ENCODE results near the gene PCDHB9.
"Not testable (repeated sequence)": the region's sequence is repeated elsewhere in the genome, so short reads cannot be mapped to it uniquely, and the experiment has no call there.

The PCDHB9 gene

DNA sequence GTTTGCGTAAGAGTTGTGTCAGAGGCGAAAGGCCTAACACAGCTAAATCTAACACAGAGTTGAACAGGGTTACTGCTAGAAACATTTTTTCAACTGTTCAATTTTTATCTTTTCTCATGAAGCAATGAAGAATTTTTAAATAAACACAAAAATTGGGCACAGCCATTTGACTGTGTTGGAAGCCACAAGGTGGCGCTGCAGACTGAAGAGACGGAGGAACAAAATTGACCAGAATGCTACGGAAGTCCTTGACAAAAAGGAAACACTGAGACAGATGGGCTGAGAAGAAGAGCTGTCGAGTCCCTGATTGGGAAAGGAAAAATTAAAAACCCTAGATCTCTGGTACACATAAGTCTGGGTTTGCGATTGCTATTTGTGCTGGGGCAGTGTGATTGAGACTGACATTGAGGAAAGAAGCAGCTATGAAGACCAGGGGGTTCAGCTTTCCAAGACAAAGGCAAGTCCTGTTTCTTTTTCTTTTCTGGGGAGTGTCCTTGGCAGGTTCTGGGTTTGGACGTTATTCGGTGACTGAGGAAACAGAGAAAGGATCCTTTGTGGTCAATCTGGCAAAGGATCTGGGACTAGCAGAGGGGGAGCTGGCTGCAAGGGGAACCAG is at the start of gene PCDHB9:
PCDHB9 (plus strand) TSS at position 265 of the 616 bp plus-strand sequence; CDS start at position 423, 158 bp downstream.
- no peak for DNase-seq (ENCODE audit: low read depth)

DNA sequence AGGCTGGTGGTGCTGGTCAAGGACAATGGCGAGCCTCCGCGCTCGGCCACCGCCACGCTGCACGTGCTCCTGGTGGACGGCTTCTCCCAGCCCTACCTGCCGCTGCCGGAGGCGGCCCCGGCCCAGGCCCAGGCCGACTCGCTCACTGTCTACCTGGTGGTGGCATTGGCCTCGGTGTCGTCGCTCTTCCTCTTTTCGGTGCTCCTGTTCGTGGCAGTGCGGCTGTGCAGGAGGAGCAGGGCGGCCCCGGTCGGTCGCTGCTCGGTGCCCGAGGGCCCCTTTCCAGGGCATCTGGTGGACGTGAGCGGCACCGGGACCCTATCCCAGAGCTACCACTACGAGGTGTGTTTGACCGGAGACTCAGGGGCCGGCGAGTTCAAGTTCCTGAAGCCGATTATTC is 49.6 kb upstream of the PCDHB9 start:
- not testable (repeated sequence) for DNase-seq (ENCODE audit: low read depth)

DNA sequence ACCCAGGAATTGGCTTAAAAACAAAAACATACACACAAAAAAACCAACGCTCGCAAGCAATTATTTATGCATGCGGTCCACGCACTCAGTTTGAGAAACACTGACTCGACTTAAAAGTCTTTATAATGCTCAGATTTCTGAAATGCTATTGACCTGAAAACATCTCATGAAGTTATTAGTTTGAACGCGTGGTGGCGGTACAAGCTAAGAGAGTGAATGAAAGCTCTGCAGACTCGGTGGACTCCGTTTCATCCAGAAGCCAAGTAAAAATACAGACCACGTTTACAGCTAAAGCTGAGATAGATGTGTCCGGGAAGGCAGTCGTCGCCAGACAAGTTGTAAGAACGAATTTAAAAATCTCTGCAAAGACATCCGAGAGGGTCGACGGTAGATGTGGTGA is 37.1 kb upstream of the PCDHB9 start, which contains the start of gene PCDHB6:
PCDHB6 (plus strand) TSS at position 246 of the 400 bp plus-strand sequence. CDS start 201 bp downstream, outside the sequence.
- no peak for DNase-seq (ENCODE audit: low read depth)

GRCh38 chr5:141150224-141150992 is 36.6 kb upstream of the PCDHB9 start:
- DNase-seq (ENCODE audit: low read depth): no peak

- no peak for DNase-seq (ENCODE audit: low read depth)
Measured at GRCh38 chr5:141150993-141151325, 36.0 kb upstream of the PCDHB9 start.

- DNase-seq (ENCODE audit: low read depth): not testable (repeated sequence)
Measured at GRCh38 chr5:141151632-141152031, 35.3 kb upstream of the PCDHB9 start.

DNA sequence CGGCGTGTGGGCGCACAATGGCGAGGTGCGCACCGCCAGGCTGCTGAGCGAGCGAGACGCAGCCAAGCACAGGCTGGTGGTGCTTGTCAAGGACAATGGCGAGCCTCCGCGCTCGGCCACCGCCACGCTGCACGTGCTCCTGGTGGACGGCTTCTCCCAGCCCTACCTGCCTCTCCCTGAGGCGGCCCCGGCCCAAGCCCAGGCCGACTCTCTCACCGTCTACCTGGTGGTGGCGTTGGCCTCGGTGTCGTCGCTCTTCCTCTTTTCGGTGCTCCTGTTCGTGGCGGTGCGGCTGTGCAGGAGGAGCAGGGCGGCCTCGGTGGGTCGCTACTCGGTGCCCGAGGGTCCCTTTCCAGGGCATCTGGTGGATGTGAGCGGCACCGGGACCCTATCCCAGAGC is 34.9 kb upstream of the PCDHB9 start:
- DNase-seq (ENCODE audit: low read depth): not testable (repeated sequence)

- DNase-seq (ENCODE audit: low read depth): no peak
Measured at GRCh38 chr5:141155540-141156374, 31.2 kb upstream of the PCDHB9 start.

GRCh38 chr5:141157356-141157755 is 29.6 kb upstream of the PCDHB9 start:
- DNase-seq (ENCODE audit: low read depth): not testable (repeated sequence)

- not testable (repeated sequence) for DNase-seq (ENCODE audit: low read depth)
Measured at GRCh38 chr5:141157901-141158300, 29.1 kb upstream of the PCDHB9 start.

DNA sequence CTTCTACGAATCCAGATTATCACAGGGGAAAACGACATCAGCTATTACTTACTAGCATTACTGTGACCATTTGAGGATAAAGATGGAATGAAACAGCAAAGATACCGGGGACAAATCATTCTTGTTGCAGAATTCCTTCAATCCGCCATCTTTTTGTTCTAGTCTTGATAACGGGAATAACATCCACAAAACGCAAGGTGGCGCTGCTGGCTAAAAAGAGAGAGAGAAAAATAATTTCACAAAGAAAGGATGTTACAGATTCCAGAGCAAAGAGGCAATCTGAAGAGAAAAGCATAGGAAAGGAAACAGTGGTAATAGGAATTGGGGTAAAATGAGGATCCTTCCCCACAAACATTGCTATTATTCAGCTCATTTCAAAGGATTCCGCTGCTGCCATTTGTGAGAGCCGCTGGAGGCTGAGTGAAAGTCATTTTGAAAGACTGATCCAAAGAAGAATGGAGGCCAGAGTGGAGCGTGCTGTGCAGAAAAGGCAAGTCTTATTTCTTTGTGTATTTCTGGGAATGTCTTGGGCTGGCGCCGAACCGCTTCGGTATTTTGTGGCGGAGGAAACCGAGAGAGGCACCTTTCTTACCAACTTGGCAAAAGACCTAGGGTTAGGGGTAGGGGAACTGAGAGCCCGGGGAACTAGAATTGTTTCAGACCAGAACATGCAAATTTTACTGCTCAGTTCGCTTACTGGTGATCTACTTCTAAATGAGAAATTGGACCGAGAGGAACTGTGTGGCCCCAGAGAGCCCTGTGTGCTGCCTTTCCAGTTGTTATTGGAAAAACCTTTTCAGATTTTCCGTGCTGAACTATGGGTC is 14.4 kb upstream of the PCDHB9 start, which contains the start of gene PCDHB7:
PCDHB7 (plus strand) TSS at position 264 of the 824 bp plus-strand sequence; CDS start at position 456, 192 bp downstream.
- no peak for DNase-seq (ENCODE audit: low read depth)

- DNase-seq (ENCODE audit: low read depth): not testable (repeated sequence)
Measured at GRCh38 chr5:141174291-141175104, 12.5 kb upstream of the PCDHB9 start.

- DNase-seq (ENCODE audit: low read depth): no peak
Measured at GRCh38 chr5:141175933-141176332, 11.0 kb upstream of the PCDHB9 start.

DNA sequence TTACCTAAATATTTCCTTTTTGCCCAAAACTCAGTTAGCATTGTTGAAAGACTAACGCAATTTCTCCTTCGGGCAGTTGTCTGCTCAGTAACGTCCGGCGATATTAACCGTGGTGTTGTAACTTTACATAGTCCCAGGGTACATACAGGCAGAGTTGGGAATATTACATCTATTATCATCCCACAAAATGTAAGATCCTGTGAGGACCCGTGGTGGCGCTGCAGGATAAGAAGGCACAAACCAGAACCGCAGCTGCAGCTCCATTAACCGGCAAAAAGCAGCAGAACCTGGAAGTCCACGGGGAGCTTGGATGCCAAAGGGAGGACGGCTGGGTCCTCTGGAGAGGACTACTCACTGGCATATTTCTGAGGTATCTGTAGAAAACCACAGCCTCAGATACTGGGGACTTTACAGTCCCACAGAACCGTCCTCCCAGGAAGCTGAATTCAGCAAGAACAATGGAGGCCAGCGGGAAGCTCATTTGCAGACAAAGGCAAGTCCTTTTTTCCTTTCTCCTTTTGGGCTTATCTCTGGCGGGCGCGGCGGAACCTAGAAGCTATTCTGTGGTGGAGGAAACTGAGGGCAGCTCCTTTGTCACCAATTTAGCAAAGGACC is 9.3 kb upstream of the PCDHB9 start, which contains the start of gene PCDHB8:
PCDHB8 (plus strand) TSS at position 214 of the 615 bp plus-strand sequence; CDS start at position 459, 245 bp downstream.
- not testable (repeated sequence) for DNase-seq (ENCODE audit: low read depth)

- DNase-seq (ENCODE audit: low read depth): not testable (repeated sequence)
Measured at GRCh38 chr5:141179371-141179770, 7.6 kb upstream of the PCDHB9 start.

GRCh38 chr5:141179876-141180275 is 7.1 kb upstream of the PCDHB9 start:
- DNase-seq (ENCODE audit: low read depth): not testable (repeated sequence)

GRCh38 chr5:141180313-141180712 is 6.6 kb upstream of the PCDHB9 start:
- no peak for DNase-seq (ENCODE audit: low read depth)

- DNase-seq (ENCODE audit: low read depth): no peak
Measured at GRCh38 chr5:141182248-141182647, 4.7 kb upstream of the PCDHB9 start, which contains the start of gene PCDHB16. PCDHB16 (plus strand) TSS chr5:141182387; CDS start chr5:141182560, 173 bp downstream.

DNA sequence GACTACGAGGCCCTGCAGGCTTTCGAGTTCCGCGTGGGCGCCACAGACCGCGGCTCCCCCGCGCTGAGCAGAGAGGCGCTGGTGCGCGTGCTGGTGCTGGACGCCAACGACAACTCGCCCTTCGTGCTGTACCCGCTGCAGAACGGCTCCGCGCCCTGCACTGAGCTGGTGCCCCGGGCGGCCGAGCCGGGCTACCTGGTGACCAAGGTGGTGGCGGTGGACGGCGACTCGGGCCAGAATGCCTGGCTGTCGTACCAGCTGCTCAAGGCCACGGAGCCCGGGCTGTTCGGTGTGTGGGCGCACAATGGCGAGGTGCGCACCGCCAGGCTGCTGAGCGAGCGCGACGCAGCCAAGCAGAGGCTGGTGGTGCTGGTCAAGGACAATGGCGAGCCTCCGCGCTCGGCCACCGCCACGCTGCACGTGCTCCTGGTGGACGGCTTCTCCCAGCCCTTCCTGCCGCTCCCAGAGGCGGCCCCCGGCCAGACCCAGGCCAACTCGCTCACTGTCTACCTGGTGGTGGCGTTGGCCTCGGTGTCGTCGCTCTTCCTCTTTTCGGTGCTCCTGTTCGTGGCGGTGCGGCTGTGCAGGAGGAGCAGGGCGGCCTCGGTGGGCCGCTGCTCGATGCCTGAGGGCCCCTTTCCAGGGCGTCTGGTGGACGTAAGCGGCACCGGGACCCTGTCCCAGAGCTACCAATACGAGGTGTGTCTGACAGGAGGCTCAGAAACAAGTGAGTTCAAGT is 2.7 kb upstream of the PCDHB9 start:
- DNase-seq (ENCODE audit: low read depth): not testable (repeated sequence)

Measured in HS-27A (cell line).